Suprapubic skin (tissue), 3 donors: Measurements from ENCODE around the gene FAM20B.

ENCODE experiments used
- POLR2AphosphoS5 ChIP-seq, 3 donors: sonication (generic); formaldehyde crosslinking; IDR thresholded peaks; one replicate each; pipeline ENCODE4 v1.6.1; 2017; ENCODE audit warnings: antibody characterized with exemption in 3 of 3
- TF ChIP-seq, protein P1 (sequence below), 2 donors: fragments of 200-600 bp in 1 of 2; fragments of 450-650 bp in 1 of 2; sonication (generic) in 1 of 2; IDR thresholded peaks; one replicate each; pipeline ENCODE4 v1.5.1; 2016 to 2019; ENCODE audit warnings: antibody characterized with exemption in 2 of 2, mild to moderate bottlenecking in 1 of 2, moderate library complexity in 1 of 2

DNA sequence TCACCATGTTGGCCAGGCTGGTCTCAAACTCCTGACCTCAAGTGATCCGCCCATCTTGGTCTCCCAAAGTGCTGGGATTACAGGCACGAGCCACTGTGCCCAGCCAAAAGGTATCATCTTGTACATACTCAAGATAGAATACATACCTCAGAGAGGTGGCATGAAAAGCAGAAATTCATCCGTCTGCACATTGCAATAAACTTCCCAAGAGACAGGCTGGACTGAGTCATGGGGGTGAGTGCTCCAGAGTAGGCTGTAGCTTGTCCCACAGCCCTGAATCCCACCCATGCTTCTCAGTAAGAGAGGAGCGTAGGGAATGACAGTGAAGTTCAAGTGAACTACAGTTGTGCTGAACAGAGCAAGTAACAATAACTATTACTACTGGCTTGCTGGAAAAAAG, 75.9 kb downstream of the FAM20B start:
- TF ChIP-seq, protein P1, sequence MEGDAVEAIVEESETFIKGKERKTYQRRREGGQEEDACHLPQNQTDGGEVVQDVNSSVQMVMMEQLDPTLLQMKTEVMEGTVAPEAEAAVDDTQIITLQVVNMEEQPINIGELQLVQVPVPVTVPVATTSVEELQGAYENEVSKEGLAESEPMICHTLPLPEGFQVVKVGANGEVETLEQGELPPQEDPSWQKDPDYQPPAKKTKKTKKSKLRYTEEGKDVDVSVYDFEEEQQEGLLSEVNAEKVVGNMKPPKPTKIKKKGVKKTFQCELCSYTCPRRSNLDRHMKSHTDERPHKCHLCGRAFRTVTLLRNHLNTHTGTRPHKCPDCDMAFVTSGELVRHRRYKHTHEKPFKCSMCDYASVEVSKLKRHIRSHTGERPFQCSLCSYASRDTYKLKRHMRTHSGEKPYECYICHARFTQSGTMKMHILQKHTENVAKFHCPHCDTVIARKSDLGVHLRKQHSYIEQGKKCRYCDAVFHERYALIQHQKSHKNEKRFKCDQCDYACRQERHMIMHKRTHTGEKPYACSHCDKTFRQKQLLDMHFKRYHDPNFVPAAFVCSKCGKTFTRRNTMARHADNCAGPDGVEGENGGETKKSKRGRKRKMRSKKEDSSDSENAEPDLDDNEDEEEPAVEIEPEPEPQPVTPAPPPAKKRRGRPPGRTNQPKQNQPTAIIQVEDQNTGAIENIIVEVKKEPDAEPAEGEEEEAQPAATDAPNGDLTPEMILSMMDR (IDR thresholded peaks at IDR 0.05), result no peak
- TF ChIP-seq POLR2AphosphoS5 (IDR thresholded peaks at IDR 0.05), result no peak
